Activated CD8-positive, alpha-beta memory T cell treated with anti-CD3 and anti-CD28 coated beads for 1 hour (primary cell): ENCODE measurements around the gene MCM6.
"Not testable (repeated sequence)": the region's sequence is repeated elsewhere in the genome, so short reads cannot be mapped to it uniquely, and the experiment has no call there.

Experiments used
- DNase-seq, 2 donors: peaks; one replicate each; pipeline ENCODE4 v3.0.0-alpha.2; 2020; ENCODE audit warnings: low read depth in 1 of 2; ENCODE audit errors: extremely low read depth in 1 of 2

The MCM6 gene

GRCh38 chr2:135876066-135876711, at the start of gene MCM6:
MCM6 (minus strand) TSS chr2:135876443; CDS start chr2:135876365, 78 bp downstream.
- peak; percentile 93 to 96 for DNase-seq

- DNase-seq: no peak
Observed at GRCh38 chr2:135925571-135925970, 49.3 kb upstream of the MCM6 start.

- DNase-seq: no peak
Observed at GRCh38 chr2:135916207-135916606, 40.0 kb upstream of the MCM6 start.

GRCh38 chr2:135914485-135914884, 38.2 kb upstream of the MCM6 start:
- DNase-seq: no peak

GRCh38 chr2:135913727-135914365, 37.6 kb upstream of the MCM6 start:
- DNase-seq: no peak

GRCh38 chr2:135909976-135910375, 33.7 kb upstream of the MCM6 start:
- DNase-seq: no peak

GRCh38 chr2:135905679-135906078, 29.4 kb upstream of the MCM6 start:
- no peak for DNase-seq

- DNase-seq: no peak
Observed at GRCh38 chr2:135904341-135904989, 28.2 kb upstream of the MCM6 start.

- DNase-seq: no peak
Observed at GRCh38 chr2:135903650-135904049, 27.4 kb upstream of the MCM6 start.

- DNase-seq: no peak
Observed at GRCh38 chr2:135899567-135899966, 23.3 kb upstream of the MCM6 start.

- DNase-seq: no peak
Observed at GRCh38 chr2:135898234-135898786, 22.1 kb upstream of the MCM6 start.

- DNase-seq: no peak
Observed at GRCh38 chr2:135894930-135895329, 18.7 kb upstream of the MCM6 start.

GRCh38 chr2:135893374-135893794, 17.1 kb upstream of the MCM6 start:
- no peak for DNase-seq

- no peak for DNase-seq
Observed at GRCh38 chr2:135890835-135891234, 14.6 kb upstream of the MCM6 start.

- no peak for DNase-seq
Observed at GRCh38 chr2:135890149-135890548, 13.9 kb upstream of the MCM6 start.

- not testable (repeated sequence) for DNase-seq
Observed at GRCh38 chr2:135888587-135888986, 12.3 kb upstream of the MCM6 start.

GRCh38 chr2:135885709-135886108, 9.5 kb upstream of the MCM6 start:
- no peak for DNase-seq

- no peak for DNase-seq
Observed at GRCh38 chr2:135882415-135882814, 6.2 kb upstream of the MCM6 start.

- DNase-seq: not testable (repeated sequence)
Observed at GRCh38 chr2:135876770-135877169, 527 bp upstream of the MCM6 start.

- DNase-seq: peak; percentile 43 to 52
Observed at GRCh38 chr2:135875491-135876065, 665 bp downstream of the MCM6 start.

- no peak for DNase-seq
Observed at GRCh38 chr2:135874777-135875365, 1.4 kb downstream of the MCM6 start.
